ENCODE measurements around the gene ZNF134.

ZNF134 gene

GRCh38 chr19:57642396-57643046, 28.5 kb downstream of the ZNF134 start (continued):
- TF ChIP-seq, protein P1, sequence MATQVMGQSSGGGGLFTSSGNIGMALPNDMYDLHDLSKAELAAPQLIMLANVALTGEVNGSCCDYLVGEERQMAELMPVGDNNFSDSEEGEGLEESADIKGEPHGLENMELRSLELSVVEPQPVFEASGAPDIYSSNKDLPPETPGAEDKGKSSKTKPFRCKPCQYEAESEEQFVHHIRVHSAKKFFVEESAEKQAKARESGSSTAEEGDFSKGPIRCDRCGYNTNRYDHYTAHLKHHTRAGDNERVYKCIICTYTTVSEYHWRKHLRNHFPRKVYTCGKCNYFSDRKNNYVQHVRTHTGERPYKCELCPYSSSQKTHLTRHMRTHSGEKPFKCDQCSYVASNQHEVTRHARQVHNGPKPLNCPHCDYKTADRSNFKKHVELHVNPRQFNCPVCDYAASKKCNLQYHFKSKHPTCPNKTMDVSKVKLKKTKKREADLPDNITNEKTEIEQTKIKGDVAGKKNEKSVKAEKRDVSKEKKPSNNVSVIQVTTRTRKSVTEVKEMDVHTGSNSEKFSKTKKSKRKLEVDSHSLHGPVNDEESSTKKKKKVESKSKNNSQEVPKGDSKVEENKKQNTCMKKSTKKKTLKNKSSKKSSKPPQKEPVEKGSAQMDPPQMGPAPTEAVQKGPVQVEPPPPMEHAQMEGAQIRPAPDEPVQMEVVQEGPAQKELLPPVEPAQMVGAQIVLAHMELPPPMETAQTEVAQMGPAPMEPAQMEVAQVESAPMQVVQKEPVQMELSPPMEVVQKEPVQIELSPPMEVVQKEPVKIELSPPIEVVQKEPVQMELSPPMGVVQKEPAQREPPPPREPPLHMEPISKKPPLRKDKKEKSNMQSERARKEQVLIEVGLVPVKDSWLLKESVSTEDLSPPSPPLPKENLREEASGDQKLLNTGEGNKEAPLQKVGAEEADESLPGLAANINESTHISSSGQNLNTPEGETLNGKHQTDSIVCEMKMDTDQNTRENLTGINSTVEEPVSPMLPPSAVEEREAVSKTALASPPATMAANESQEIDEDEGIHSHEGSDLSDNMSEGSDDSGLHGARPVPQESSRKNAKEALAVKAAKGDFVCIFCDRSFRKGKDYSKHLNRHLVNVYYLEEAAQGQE (tag by site-specific recombination; IDR thresholded peaks at IDR 0.05): no peak
- TF ChIP-seq ZNF837 (tag by site-specific recombination; IDR thresholded peaks at IDR 0.05) (no peak), ZNF416 (tag by site-specific recombination; IDR thresholded peaks at IDR 0.05) (no peak), ZNF76 (tag by site-specific recombination; IDR thresholded peaks at IDR 0.05; ENCODE audit: borderline replicate concordance, low read depth) (no peak), PRDM1 (tag by site-specific recombination; IDR thresholded peaks at IDR 0.05) (no peak), ZNF626 (tag by site-specific recombination; IDR thresholded peaks at IDR 0.05) (0 out of 2 replicates have a peak, but pooled peaks have one; percentile 47), ZNF10 (tag by site-specific recombination; IDR thresholded peaks at IDR 0.05) (no peak), ZNF670 (tag by site-specific recombination; IDR thresholded peaks at IDR 0.05; ENCODE audit: low read depth) (no peak), ZNF768 (tag by site-specific recombination; IDR thresholded peaks at IDR 0.05) (no peak), ZNF324 (tag by site-specific recombination; IDR thresholded peaks at IDR 0.05) (no peak), BCL11B (tag by site-specific recombination; IDR thresholded peaks at IDR 0.05; ENCODE audit: low read depth) (no peak), ZNF202 (tag by site-specific recombination; IDR thresholded peaks at IDR 0.05; ENCODE audit: borderline replicate concordance) (no peak), ZNF544 (tag by site-specific recombination; IDR thresholded peaks at IDR 0.05) (peak; percentile 82), EGR2 (tag by site-specific recombination; IDR thresholded peaks at IDR 0.05; ENCODE audit: low read depth) (no peak), ZNF777 (tag by site-specific recombination; IDR thresholded peaks at IDR 0.05; ENCODE audit: borderline replicate concordance) (no peak), BCL6B (tag by site-specific recombination; IDR thresholded peaks at IDR 0.05) (no peak), ZNF184 (tag by site-specific recombination; IDR thresholded peaks at IDR 0.05) (0 out of 2 replicates have a peak, but pooled peaks have one; percentile 38), ZNF645 (tag by site-specific recombination; IDR thresholded peaks at IDR 0.05) (no peak), ZNF112 (tag by site-specific recombination; IDR thresholded peaks at IDR 0.05) (0 out of 2 replicates have a peak, but pooled peaks have one; percentile 36), ZBTB48 (tag by site-specific recombination; IDR thresholded peaks at IDR 0.05) (no peak), ZNF660 (tag by site-specific recombination; IDR thresholded peaks at IDR 0.05) (peak; percentile 79; the same call in 1 of the 2 replicates), ZNF473 (tag by site-specific recombination; IDR thresholded peaks at IDR 0.05) (no peak), ZNF501 (tag by site-specific recombination; IDR thresholded peaks at IDR 0.05) (no peak), ZNF398 (tag by site-specific recombination; IDR thresholded peaks at IDR 0.05) (no peak)
- TF ChIP-seq, protein P2, sequence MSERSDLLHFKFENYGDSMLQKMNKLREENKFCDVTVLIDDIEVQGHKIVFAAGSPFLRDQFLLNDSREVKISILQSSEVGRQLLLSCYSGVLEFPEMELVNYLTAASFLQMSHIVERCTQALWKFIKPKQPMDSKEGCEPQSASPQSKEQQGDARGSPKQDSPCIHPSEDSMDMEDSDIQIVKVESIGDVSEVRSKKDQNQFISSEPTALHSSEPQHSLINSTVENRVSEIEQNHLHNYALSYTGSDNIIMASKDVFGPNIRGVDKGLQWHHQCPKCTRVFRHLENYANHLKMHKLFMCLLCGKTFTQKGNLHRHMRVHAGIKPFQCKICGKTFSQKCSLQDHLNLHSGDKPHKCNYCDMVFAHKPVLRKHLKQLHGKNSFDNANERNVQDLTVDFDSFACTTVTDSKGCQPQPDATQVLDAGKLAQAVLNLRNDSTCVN (tag by site-specific recombination; optimal IDR thresholded peaks at IDR 0.05): no peak
- TF ChIP-seq, protein P3, sequence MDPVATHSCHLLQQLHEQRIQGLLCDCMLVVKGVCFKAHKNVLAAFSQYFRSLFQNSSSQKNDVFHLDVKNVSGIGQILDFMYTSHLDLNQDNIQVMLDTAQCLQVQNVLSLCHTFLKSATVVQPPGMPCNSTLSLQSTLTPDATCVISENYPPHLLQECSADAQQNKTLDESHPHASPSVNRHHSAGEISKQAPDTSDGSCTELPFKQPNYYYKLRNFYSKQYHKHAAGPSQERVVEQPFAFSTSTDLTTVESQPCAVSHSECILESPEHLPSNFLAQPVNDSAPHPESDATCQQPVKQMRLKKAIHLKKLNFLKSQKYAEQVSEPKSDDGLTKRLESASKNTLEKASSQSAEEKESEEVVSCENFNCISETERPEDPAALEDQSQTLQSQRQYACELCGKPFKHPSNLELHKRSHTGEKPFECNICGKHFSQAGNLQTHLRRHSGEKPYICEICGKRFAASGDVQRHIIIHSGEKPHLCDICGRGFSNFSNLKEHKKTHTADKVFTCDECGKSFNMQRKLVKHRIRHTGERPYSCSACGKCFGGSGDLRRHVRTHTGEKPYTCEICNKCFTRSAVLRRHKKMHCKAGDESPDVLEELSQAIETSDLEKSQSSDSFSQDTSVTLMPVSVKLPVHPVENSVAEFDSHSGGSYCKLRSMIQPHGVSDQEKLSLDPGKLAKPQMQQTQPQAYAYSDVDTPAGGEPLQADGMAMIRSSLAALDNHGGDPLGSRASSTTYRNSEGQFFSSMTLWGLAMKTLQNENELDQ (tag by site-specific recombination; IDR thresholded peaks at IDR 0.05; ENCODE audit: low read depth): no peak

Measured in HEK293 (cell line).